ENCODE measurements around the gene TRDMT1.

- TF ChIP-seq POLR2AphosphoS5 (IDR thresholded peaks at IDR 0.05; ENCODE audit: low read depth, low read length) (no peak), REST (IDR thresholded peaks at IDR 0.05; ENCODE audit: insufficient read depth in 1 of 2, low read depth in 2 of 2, low read length in 2 of 2) (no peak), TAF1 (IDR thresholded peaks at IDR 0.05; ENCODE audit: borderline replicate concordance, insufficient read depth, low read length) (no peak), SIN3A (IDR thresholded peaks at IDR 0.05; ENCODE audit: borderline replicate concordance, insufficient read depth, low read length) (no peak)
Observed at GRCh38 chr10:17098012-17098411, 103.5 kb downstream of the TRDMT1 start.

All from PFSK-1 (cell line).